Ishikawa (cell line): ENCODE results near the gene AGPAT3.

ENCODE experiments used
- EP300 ChIP-seq: IDR thresholded peaks from 2 replicates; pipeline ENCODE4 v1.6.1; 2012; ENCODE audit warnings: borderline replicate concordance
- TAF1 ChIP-seq: IDR thresholded peaks from 2 replicates; pipeline ENCODE4 v1.6.1; 2012; ENCODE audit warnings: low read depth, mild to moderate bottlenecking
- TCF12 ChIP-seq: IDR thresholded peaks from 2 replicates; pipeline ENCODE4 v1.6.1; 2012; ENCODE audit warnings: low read depth

DNA sequence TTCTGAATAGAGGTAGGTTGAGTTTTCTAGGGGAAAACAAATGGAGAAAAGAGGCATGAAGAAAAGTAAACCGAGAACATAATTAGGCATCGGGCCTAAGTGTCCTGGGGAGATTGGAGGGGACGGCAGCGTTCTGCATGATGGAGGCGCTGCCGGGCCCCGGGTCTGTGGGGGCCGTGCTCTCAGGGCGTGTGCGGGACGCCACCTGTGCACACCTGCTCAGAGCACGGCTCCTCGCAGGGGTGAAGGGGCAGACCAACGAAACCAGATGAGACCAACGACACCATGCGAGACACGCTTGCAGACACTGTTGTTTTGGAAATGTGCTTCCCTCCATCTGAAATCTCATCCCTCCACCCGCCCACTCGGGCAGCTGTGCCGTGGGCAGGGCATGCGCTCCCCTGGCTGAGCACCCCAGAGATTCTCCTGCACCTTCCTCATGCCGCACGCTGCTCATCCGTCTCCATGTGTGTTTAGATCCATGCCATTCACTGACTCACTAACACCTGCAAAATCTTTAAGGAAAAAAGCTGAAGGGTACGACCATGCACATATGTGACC, 118.9 kb downstream of the AGPAT3 start:
- TF ChIP-seq TAF1 (no peak), TCF12 (no peak), EP300 (no peak)
